Astrocyte (in vitro differentiated cells and primary cell): ENCODE data around the gene JMJD7.

Source experiments
- EZH2 ChIP-seq: IDR thresholded peaks from 2 replicates; pipeline ENCODE4 v1.6.1; 2012; ENCODE audit warnings: mild to moderate bottlenecking, low read length, inconsistent platforms; ENCODE audit not compliant: insufficient read depth
- TF ChIP-seq, protein P1 (sequence below): IDR thresholded peaks from 2 replicates; pipeline ENCODE4 v1.5.1; 2011; ENCODE audit warnings: low read depth, mild to moderate bottlenecking, inconsistent platforms, low read length, moderate library complexity; ENCODE audit not compliant: insufficient read depth

DNA sequence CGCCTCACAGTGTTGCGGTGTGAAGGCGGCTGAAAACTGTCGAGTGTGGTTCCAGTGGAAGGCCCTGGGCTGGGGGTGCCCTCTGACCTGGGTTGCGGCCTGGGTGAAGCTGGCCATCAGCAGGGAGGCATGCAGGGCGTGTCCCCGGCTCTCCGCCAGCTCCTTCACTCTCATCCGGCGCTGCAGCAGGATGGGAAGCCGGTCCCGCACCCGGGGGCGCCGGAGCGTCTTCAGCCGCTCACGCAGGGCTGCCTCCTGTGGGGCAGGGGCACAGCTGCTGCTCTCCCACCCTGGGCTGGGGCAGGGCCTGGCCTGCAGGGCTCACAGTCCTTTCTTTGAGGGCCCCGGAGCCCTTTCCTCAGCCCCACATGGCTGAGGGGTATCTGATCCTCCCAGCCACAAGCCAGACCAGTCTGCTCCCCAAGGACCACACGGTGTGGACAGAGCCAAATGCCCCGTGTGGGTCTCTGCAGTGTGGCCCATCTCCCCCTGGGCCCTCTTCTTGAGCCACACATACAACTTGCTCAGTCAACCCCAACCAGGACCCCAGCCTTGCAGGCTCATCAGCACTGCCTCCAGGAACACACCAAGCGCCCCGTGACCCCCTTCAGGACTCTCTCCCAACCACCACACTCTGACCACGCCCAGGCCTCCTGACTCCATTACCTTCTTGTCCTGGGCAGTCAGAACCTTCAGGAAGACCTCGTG, 39.1 kb downstream of the JMJD7 start:
- TF ChIP-seq, protein P1, sequence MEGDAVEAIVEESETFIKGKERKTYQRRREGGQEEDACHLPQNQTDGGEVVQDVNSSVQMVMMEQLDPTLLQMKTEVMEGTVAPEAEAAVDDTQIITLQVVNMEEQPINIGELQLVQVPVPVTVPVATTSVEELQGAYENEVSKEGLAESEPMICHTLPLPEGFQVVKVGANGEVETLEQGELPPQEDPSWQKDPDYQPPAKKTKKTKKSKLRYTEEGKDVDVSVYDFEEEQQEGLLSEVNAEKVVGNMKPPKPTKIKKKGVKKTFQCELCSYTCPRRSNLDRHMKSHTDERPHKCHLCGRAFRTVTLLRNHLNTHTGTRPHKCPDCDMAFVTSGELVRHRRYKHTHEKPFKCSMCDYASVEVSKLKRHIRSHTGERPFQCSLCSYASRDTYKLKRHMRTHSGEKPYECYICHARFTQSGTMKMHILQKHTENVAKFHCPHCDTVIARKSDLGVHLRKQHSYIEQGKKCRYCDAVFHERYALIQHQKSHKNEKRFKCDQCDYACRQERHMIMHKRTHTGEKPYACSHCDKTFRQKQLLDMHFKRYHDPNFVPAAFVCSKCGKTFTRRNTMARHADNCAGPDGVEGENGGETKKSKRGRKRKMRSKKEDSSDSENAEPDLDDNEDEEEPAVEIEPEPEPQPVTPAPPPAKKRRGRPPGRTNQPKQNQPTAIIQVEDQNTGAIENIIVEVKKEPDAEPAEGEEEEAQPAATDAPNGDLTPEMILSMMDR, result no peak
- no peak for TF ChIP-seq EZH2
